Ishikawa (cell line): ENCODE measurements around the gene DZIP1L.

Experiments used
- CEBPB ChIP-seq: IDR thresholded peaks from 2 replicates; pipeline ENCODE4 v1.6.1; 2012
- CREB1 ChIP-seq: IDR thresholded peaks from 2 replicates; pipeline ENCODE4 v1.6.1; 2012; ENCODE audit warnings: low read depth
- EGR1 ChIP-seq: IDR thresholded peaks from 2 replicates; pipeline ENCODE4 v1.6.1; 2012
- EP300 ChIP-seq: IDR thresholded peaks from 2 replicates; pipeline ENCODE4 v1.6.1; 2012; ENCODE audit warnings: borderline replicate concordance
- FOXM1 ChIP-seq: IDR thresholded peaks from 2 replicates; pipeline ENCODE4 v1.6.1; 2012; ENCODE audit warnings: low read depth, borderline replicate concordance
- MAX ChIP-seq: IDR thresholded peaks from 2 replicates; pipeline ENCODE4 v1.6.1; 2012
- NFIC ChIP-seq: IDR thresholded peaks from 2 replicates; pipeline ENCODE4 v1.6.1; 2012
- RAD21 ChIP-seq: IDR thresholded peaks from 2 replicates; pipeline ENCODE4 v1.6.1; 2012; ENCODE audit warnings: low read depth
- REST ChIP-seq: IDR thresholded peaks from 2 replicates; pipeline ENCODE4 v1.6.1; 2012; ENCODE audit warnings: low read depth, mild to moderate bottlenecking
- TAF1 ChIP-seq: IDR thresholded peaks from 2 replicates; pipeline ENCODE4 v1.6.1; 2012; ENCODE audit warnings: low read depth, mild to moderate bottlenecking
- TCF12 ChIP-seq: IDR thresholded peaks from 2 replicates; pipeline ENCODE4 v1.6.1; 2012; ENCODE audit warnings: low read depth
- TEAD4 ChIP-seq: IDR thresholded peaks from 2 replicates; pipeline ENCODE4 v1.6.1; 2012
- USF1 ChIP-seq: IDR thresholded peaks from 2 replicates; pipeline ENCODE4 v1.6.1; 2012
- YY1 ChIP-seq: IDR thresholded peaks from 2 replicates; pipeline ENCODE4 v1.6.1; 2012; ENCODE audit warnings: low read depth
- ZBTB7A ChIP-seq: IDR thresholded peaks from 2 replicates; pipeline ENCODE4 v1.6.1; 2012; ENCODE audit warnings: low read depth

DZIP1L gene

GRCh38 chr3:138137861-138138260 is 22.5 kb upstream of the DZIP1L start:
- TF ChIP-seq TCF12 (no peak), CEBPB (no peak), FOXM1 (no peak), CREB1 (no peak), EGR1 (no peak), NFIC (no peak), EP300 (no peak), YY1 (no peak), RAD21 (no peak), REST (no peak), ZBTB7A (no peak)

- TF ChIP-seq USF1 = no peak
- no peak for TF ChIP-seq EGR1
- no peak for TF ChIP-seq NFIC
- TF ChIP-seq ZBTB7A = no peak
- no peak for TF ChIP-seq TCF12
- TF ChIP-seq YY1 = no peak
- TF ChIP-seq TEAD4 = no peak
- no peak for TF ChIP-seq MAX
- TF ChIP-seq RAD21 = no peak
- no peak for TF ChIP-seq TAF1
- TF ChIP-seq CEBPB = no peak
- TF ChIP-seq EP300 = no peak
- TF ChIP-seq FOXM1 = no peak
- no peak for TF ChIP-seq REST
- no peak for TF ChIP-seq CREB1
These were observed 20.8 kb upstream of the DZIP1L start for GRCh38 chr3:138136201-138136600.

GRCh38 chr3:138135833-138136194 is 20.4 kb upstream of the DZIP1L start:
- TF ChIP-seq TCF12 = no peak
- TF ChIP-seq ZBTB7A = no peak
- TF ChIP-seq EP300 = no peak
- no peak for TF ChIP-seq USF1
- TF ChIP-seq FOXM1 = no peak
- TF ChIP-seq RAD21 = no peak
- TF ChIP-seq YY1 = no peak
- TF ChIP-seq CEBPB = no peak
- no peak for TF ChIP-seq TEAD4
- TF ChIP-seq MAX = no peak
- TF ChIP-seq CREB1 = no peak
- no peak for TF ChIP-seq TAF1

- TF ChIP-seq TAF1 (no peak), REST (peak; percentile 55; the same call in 1 of the 2 replicates)
These were observed 19.9 kb upstream of the DZIP1L start for GRCh38 chr3:138135146-138135832.

- TF ChIP-seq EGR1 (no peak), TEAD4 (no peak), NFIC (no peak), MAX (no peak), CEBPB (no peak), YY1 (no peak), USF1 (no peak), FOXM1 (no peak), TCF12 (no peak), EP300 (no peak), TAF1 (no peak), ZBTB7A (no peak), REST (no peak), CREB1 (no peak), RAD21 (no peak)
These were observed 16.8 kb upstream of the DZIP1L start, which contains the start of gene A4GNT for GRCh38 chr3:138132239-138132638. A4GNT (minus strand) TSS chr3:138132390; CDS start chr3:138131256, 1,134 bp downstream.
